Neutrophil (primary cell): ENCODE results near the gene MND1.
A peak's percentile ranks its signal among the peaks of the same experiment; 100 is the strongest.

Experiments
- H3K27ac ChIP-seq: fragments of 200-600 bp; sonication (generic); 2 replicates; pipeline ENCODE4 v1.5.1; 2016; ENCODE audit warnings: mild to moderate bottlenecking, moderate library complexity
- H3K27me3 ChIP-seq: fragments of 200-600 bp; sonication (generic); 2 replicates; pipeline ENCODE4 v1.6.0; 2016; ENCODE audit warnings: mild to moderate bottlenecking
- H3K36me3 ChIP-seq: fragments of 200-600 bp; sonication (generic); 2 replicates; pipeline ENCODE4 v1.5.1; 2017
- H3K4me1 ChIP-seq, 2 experiments: fragments of 200-600 bp in 1 of 2; sonication (generic) in 1 of 2; 1 replicate in 1 of 2; 2 replicates in 1 of 2; pipeline versions ENCODE4 v1.5.1 to v1.6.1; 2013 to 2016; ENCODE audit warnings: low read depth in 1 of 2, low read length in 1 of 2, mild to moderate bottlenecking in 1 of 2, moderate library complexity in 1 of 2; ENCODE audit not compliant: control insufficient read depth in 1 of 2, insufficient read depth in 1 of 2
- H3K4me3 ChIP-seq, 2 experiments: fragments of 200-600 bp in 1 of 2; sonication (generic) in 1 of 2; 1 replicate in 1 of 2; 2 replicates in 1 of 2; pipeline ENCODE4 v1.5.1; 2013 to 2016; ENCODE audit warnings: low read depth in 1 of 2, low read length in 1 of 2, mild to moderate bottlenecking in 1 of 2, moderate library complexity in 1 of 2
- H3K9me3 ChIP-seq: fragments of 200-600 bp; sonication (generic); 2 replicates; pipeline ENCODE4 v1.5.1; 2016
- CTCF ChIP-seq: fragments of 200-600 bp; sonication (generic); IDR thresholded peaks from 2 replicates; pipeline ENCODE4 v1.5.1; 2016; ENCODE audit warnings: antibody characterized with exemption

Gene MND1

GRCh38 chr4:153327247-153327646 is 17.2 kb upstream of the MND1 start:
- no peak for TF ChIP-seq CTCF
- Histone ChIP-seq H3K9me3 (no peaks in the 10 kb centered on the region), H3K27me3 (peaks cover 6% of the 10 kb centered on the region), H3K27ac (no peak overlapping the region), H3K36me3 (no peaks in the 10 kb centered on the region), H3K4me3 (no peak overlapping the region), H3K4me1 (no peaks in the 10 kb centered on the region)

- H3K36me3 ChIP-seq: no peaks in the 10 kb centered on the region
- no peak overlapping the region for H3K27ac ChIP-seq
Observed at GRCh38 chr4:153332936-153333335, 11.6 kb upstream of the MND1 start.

GRCh38 chr4:153333874-153334273 is 10.6 kb upstream of the MND1 start:
- H3K36me3 ChIP-seq: no peaks in the 10 kb centered on the region
- H3K27ac ChIP-seq: no peak overlapping the region
- H3K9me3 ChIP-seq: no peaks in the 10 kb centered on the region
- H3K27me3 ChIP-seq: no peaks in the 10 kb centered on the region
- no peak for TF ChIP-seq CTCF
- peaks cover 4 to 7% of the 10 kb centered on the region in 2 experiments for H3K4me1 ChIP-seq
- no peak overlapping the region for H3K4me3 ChIP-seq

More at GRCh38 chr4:153332936-153333335, 11.6 kb upstream of the MND1 start:
- Histone ChIP-seq H3K9me3 (no peaks in the 10 kb centered on the region), H3K4me1 (peaks cover under 1 to 1% of the 10 kb centered on the region in 2 experiments), H3K4me3 (no peak overlapping the region), H3K27me3 (no peaks in the 10 kb centered on the region)
- no peak for TF ChIP-seq CTCF

- Histone ChIP-seq H3K27me3 (no peaks in the 10 kb centered on the region), H3K4me3 (no peak overlapping the region), H3K4me1 (peaks cover 4 to 7% of the 10 kb centered on the region in 2 experiments), H3K9me3 (no peaks in the 10 kb centered on the region), H3K36me3 (no peaks in the 10 kb centered on the region), H3K27ac (no peak overlapping the region)
- no peak for TF ChIP-seq CTCF
Observed at GRCh38 chr4:153335665-153336064, 8.8 kb upstream of the MND1 start.

GRCh38 chr4:153337686-153338085 is 6.8 kb upstream of the MND1 start:
- H3K9me3 ChIP-seq: no peaks in the 10 kb centered on the region
- H3K27ac ChIP-seq: no peak overlapping the region
- H3K27me3 ChIP-seq: peaks cover under 1% of the 10 kb centered on the region
- H3K36me3 ChIP-seq: no peaks in the 10 kb centered on the region
- peaks cover 15 to 16% of the 10 kb centered on the region in 2 experiments for H3K4me1 ChIP-seq
- no peak for TF ChIP-seq CTCF
- no peak overlapping the region for H3K4me3 ChIP-seq

GRCh38 chr4:153341575-153342090 is 2.9 kb upstream of the MND1 start:
- Histone ChIP-seq H3K27me3 (peaks cover 26% of the 10 kb centered on the region), H3K27ac (peak overlapping the region; percentile 25), H3K9me3 (no peaks in the 10 kb centered on the region), H3K4me3 (no peak overlapping the region), H3K4me1 (peaks cover 30 to 34% of the 10 kb centered on the region in 2 experiments), H3K36me3 (no peaks in the 10 kb centered on the region)
- TF ChIP-seq CTCF: no peak
